NOMO-1 (cell line): ENCODE results near the gene C22orf15.

Source experiments
- DNase-seq, 2 experiments: peaks; one replicate each; lab custom pipeline; 2025; ENCODE audit not compliant: unreplicated experiment in 2 of 2; lab: John Stamatoyannopoulos, UW

C22orf15 gene

DNA sequence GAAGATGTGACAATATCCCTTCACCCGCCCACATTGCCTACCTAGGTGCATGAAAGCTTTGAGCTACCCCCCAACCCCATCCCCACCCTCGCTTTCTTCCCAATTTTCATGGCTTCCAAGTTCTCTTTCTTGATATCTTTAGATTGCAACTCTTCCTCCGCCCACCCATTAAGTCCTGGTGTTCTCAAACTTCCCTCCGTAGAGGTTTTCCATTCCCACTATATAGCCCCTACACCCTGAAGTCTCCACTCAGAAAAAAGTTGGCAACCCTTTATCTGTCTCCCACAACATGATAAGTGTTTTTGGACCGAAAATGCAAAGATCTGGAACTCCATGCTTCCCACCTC is 12.4 kb upstream of the C22orf15 start:
- no peak for DNase-seq

DNA sequence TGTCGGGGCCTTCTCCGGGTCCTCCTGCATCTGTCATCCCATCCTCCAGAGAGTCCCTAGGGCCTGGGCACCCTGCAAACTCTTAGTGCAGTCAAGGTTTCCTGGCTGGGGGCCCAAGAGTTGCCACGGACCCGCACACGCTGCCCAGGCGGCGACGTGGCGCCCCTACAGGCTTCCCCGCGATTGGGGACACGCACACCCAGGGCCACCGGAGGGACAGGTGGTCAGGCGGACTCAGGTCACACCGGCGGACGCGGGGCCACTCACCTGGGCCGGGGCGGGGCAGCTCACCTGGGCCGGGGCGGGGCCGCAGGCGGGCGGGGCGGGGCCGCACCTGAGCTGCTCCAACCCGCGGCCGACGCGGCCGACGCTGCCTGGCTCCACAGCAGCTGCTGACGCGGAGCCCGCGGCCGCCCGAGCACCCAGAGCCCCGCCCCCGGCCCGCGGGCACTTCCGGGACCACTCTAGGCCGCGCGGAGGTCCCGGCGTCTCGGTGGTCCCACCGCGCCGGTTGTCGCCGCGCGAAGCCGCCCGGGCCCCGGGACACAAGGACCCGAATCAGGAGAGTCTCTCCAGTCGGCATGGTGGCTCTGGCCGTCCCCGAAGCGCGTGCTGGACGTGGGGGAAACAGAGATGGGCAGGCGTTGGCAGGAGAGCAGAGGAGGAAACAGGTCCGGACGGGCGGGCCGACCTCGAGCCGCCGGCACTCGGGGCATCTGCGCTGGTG is 11.9 kb upstream of the C22orf15 start, which contains the start of gene ZNF70:
Gene ZNF70 (minus strand): TSS at position 399 of the 727 bp plus-strand sequence. CDS start 5,972 bp downstream, outside the sequence.
- DNase-seq: peak; percentile 65 to 81

DNA sequence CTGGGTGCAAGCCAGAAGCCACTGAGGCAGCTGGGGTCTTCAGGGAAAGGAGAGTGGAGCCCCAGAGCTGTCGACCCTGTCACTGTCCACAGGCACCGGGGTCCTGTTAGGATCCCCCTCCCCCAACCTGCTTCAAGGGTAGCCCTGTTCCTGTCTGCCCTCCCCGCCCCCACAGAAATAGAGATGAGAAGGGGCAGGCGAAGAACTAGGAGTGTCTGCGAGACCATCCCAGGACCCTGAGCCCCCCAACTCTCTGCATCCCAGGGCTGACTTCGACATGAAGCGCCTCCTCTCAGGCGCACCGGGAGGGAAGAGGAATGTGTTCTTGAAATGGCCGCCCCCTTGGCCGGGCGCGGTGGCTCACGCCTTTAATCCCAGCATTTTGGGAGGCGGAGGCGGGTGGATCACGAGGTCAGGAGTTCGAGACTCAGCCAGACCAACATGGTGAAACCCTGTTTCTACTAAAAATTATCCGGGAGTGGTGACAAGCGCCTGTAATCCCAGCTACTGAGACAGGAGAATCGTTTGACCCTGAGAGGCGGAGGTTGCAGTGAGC is 11.3 kb upstream of the C22orf15 start:
- DNase-seq: no peak

DNA sequence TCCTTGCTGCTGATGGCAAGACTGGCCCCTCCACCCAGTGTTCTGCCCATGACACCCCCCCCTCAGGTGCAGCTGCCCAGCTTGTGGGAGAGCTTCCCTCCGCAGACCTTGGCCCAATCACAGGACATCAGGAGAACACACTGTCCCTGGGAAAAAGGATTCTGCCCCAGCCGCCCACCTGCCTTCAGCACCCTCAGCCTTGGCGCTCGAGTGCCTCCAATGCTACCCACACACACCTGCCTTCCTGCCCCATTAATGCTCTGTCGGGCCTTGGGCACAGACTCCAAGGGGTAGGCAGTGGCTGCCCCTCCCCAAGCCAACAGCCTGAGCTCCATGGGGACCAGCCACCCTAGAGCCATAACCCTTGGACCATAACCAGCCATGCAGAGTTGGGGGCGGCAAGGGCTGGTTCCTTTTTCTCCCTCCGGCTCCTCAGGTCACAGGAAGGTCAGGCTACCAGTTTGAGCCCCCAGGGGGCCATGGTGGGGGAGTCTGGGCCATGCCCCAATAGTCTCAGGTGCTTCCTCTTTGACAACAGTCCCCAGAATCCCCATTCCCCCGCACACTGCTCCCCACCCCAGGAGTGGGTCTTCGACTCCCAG is 10.6 kb upstream of the C22orf15 start:
- no peak for DNase-seq

DNA sequence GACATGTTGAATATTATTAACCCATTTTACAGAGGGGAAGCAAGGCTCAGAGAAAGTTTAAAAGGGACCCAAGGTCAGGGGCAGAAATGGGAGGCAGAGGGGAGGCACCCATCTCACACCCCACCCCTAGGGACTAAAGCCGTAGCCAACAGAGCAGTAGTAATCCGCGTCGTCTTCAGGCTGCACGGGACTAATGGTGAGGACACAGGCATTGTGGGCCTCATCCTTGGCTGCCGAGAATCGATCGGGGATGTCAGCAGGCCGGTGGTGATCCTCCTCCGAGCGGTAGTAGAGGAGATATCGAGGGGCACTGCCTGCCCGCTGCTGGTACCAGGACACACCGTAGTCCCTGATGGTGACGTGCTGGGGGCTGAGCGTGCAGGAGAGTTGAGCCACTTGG is 10.0 kb upstream of the C22orf15 start:
- no peak for DNase-seq

DNA sequence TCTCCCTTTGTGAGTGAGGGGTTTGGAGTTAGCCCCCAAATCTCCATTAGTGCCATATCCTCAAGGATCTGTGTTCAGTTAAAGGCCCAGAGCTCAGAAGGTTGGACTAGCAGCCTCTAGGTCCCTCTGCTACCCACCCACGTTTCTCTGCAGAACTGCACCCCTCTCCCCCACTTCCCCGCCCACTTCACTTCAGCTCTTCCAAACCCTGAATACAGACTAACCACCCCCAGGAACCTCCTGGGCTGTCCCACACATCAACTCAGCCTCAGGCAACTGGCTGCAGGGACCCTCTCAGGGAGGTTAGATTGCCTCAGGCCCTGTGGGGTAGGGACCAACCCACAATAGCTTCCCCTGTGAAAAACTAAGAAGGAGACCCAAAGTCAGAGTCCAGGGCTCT is 9.4 kb upstream of the C22orf15 start:
- DNase-seq: no peak

DNA sequence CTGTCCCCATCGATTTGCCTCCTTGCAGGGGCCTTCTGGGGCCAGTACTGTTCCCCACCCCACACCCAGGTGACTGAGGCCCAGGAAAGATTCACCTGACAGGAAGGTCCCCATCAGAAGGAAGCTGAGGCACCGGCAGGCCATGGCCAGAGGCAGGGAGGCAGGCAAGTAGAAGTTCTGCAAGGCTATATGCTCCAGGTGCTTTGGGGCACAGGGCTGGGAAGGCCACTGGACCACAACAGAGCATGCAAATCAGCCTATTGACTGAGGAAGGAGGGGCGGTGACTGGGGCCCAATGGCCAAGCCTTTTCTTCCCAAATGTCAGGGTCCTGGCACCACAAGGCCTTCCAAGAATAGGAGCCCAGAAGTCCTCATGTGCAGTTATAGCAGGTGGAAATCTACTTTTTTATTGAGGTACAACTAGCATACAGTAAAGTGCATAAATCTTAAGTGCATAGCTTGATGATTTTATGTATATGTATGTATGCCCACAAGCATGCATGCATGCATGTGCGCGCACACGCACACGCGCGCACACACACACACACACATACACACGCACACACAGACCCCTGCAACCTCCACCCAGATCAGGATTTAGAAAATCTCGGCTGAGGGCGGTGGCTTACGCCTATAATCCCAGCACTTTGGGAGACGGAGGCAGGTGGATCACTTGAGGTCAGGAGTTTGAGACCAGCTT is 8.4 kb upstream of the C22orf15 start, which contains the start of gene VPREB3:
Gene VPREB3 (minus strand): TSS at position 206 of the 700 bp plus-strand sequence. CDS start 62 bp downstream, at position 144.
- DNase-seq: no peak

DNA sequence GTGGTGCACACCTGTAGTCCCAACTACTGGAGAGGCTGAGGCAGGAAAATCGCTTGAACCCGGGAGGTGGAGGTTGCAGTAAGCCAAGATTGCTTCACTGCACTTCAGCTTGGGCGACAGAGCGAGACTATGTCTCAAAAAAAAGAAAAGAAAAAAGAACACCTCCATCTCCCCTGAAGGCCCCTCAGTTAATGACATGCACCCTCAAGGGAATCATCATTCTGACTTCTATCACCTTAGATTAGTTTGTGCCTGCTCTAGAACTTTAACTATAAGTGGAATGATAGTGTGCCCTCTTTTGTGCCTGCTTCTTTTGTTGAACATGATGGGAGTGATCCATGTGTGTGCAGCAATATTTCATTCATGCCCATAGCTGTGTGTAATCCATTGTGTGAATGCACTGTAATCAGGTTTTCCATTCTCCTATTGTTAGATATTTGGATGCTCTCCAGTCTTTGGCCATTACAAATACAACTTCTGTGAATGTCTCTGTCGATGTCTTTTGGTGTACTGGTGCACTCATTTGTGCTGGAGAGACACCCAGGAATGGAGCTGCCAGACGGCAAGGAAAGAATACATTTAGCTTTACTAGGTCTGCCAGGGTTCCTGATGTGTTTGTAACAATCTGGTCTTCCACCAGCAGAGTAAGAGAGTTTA is 7.7 kb upstream of the C22orf15 start:
- DNase-seq: no peak

DNA sequence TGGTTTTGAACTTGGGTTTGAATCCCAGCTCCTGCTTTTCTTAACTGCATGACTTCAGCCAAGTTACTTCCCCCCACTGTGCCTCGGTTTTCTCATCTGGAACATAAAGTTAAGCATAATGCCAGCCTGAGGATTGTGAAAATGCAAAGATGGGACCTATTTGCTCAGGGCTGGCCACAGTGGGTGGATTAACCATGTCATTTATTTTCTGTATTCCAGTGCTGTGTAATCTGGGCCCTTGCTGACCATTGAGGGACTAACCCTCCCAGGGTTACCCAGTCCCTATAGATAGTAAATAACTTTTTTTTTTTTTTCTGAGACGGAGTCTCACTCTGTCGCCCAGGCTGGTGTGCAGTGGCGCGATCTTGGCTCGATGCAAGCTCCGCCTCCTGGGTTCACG is 7.1 kb upstream of the C22orf15 start:
- no peak for DNase-seq

DNA sequence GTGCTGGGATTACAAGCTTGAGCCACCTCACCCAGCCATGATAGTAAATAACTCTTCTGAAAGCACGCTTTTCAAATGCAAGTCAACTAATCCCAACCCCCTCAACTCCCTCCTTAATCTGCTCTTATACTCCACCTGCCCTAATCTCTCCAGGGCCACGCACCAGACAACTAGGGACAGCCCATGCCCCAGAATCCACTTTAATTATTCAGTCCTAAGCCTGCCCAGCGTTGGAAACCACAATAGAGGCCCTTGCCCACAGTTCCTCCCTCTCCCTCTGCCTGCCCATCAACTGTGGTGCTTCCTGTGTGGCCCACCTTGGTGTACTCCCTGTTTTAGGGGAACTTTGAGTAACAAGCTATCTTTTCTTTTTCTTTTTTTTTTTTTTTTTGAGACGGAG is 5.9 kb upstream of the C22orf15 start:
- DNase-seq: peak in 1 of 2 experiments; percentile 19

DNA sequence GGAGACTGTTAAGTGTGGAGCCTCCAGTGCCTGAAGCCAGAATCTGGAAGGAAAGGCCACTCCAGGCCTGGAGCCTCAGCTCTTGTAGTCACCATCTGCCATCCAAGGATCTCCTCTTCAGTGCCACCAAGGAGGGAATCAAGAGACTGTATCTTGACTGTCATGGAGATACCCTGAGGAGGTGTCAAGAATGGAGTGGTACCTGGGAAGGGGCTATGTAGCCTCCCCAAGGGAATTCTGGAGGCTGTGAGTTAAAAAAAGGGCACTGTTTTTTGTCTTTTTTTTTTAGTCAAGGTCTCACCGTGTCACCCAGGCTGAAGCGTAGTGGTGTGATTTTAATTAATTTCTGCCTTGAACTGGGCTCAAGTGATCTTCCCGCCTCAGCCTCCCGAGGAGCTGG is 3.2 kb upstream of the C22orf15 start:
- no peak for DNase-seq

DNA sequence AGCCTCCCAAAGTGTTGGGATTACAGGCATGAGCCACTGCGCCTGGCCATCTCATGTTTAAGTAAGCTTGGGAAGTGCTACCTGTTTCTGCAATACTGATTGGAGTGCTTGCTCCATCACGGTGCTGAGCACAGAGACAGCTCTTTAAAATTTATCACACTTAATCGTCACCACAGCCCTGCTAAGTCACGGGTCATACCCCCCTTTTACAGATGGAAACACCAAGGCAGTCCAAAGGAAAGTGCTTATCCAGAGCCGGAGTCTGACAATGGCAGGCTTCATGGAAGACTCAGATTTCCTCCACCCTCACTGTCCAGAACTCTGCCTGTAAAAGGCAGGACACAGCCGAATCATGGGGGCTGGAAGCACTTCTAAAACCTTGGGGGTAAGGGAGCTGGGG is 2.7 kb upstream of the C22orf15 start:
- no peak for DNase-seq

DNA sequence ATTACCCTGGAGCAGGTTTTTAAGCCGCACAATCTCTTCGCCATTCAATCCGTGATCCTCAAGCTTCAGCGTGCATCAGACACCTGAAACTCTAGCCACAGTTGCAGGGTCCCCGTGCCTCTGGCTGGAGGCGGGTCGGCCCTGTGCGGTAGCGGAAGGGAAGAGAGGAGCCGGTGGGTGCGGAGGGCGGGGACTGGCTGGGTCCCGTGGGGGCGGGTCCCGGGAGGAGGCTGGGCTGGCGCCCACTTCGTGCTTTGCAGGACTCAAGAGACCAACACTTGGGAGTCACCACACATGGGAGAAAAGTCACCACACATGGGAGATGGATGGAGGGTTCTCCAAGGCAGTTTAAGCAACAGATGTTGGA is 772 bp downstream of the C22orf15 start:
- no peak for DNase-seq

DNA sequence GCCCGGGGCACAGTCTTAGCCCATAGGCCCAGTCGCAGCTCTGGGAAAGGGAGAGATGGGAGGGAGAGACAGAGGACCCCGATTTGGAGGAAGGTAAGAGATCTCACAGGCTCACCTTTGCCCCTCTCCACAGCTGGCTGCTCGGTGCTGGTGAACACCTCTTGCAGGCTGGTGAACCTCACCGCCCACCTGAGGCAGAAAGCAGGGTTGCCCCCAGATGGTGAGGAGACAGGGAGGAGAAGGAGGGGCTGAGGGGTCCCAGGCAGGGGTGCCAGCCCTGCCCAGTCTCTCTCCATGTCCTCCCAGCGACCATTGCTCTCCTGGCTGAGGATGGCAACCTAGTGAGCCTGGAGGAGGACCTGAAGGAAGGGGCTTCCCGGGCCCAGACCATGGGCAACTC is 1.2 kb downstream of the C22orf15 start:
- no peak for DNase-seq

DNA sequence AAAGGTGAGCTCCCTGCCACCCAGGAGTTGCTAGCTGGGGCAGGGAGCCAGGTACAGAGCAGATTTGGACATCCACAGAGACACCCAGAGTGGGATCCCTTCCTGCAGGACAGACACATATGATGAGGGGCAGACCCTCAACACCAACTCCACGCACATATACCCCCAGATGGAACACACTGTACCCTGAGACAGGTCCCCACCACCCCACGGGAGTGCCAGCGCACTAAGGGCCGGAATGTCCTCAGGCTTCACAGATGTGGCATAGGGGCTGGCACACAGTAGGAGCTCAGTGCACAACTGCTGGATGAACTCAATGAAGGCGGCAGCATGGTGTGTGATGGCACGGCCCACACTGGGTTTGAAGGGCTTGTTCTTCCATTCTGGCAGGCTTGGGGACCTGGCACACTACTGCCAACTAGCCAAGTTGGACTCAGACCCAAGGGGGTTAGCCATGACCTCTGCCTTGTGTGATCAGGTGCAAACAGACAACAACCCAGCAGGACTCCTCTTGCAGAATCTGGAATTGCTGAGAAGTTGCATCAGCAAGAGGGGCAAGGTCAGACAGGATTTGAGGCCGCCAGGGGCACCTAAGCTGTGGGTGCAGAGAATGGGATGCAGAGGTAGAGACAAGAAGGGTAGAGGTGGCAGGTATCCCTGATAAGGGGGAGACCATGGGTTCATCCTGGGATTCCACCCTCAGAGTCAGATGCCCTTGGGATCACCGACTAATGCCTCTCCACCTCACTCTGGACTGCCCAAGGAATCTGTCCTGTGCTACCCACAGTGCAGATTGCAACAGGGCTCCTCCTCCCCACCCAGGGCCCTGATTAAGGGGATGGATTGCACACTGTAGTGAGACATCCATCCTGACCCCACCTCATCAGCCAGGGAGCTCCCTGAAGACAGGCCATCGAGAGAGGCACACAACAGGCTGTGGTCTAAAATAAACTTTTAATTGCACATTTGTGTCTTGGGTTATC is 2.4 kb downstream of the C22orf15 start:
- DNase-seq: no peak

DNA sequence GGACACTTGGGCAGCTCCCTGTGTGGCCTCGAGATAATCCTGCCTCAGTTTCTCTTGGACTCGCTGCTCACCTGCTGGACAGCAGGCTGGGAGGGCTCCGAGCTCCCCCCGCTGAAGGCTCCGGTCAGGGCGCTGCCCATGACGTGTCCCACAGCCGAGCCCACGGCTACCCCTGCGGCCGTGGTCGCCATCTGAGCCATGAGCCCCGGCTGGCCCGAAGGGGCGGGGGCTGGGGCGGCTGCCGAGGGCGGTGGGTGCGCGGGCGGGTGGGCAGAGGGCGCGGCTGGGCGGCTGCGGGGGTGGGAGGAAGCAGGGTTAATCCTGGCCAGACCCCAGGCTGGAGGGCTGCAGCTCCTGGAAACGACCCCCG is 4.5 kb downstream of the C22orf15 start:
- no peak for DNase-seq

DNA sequence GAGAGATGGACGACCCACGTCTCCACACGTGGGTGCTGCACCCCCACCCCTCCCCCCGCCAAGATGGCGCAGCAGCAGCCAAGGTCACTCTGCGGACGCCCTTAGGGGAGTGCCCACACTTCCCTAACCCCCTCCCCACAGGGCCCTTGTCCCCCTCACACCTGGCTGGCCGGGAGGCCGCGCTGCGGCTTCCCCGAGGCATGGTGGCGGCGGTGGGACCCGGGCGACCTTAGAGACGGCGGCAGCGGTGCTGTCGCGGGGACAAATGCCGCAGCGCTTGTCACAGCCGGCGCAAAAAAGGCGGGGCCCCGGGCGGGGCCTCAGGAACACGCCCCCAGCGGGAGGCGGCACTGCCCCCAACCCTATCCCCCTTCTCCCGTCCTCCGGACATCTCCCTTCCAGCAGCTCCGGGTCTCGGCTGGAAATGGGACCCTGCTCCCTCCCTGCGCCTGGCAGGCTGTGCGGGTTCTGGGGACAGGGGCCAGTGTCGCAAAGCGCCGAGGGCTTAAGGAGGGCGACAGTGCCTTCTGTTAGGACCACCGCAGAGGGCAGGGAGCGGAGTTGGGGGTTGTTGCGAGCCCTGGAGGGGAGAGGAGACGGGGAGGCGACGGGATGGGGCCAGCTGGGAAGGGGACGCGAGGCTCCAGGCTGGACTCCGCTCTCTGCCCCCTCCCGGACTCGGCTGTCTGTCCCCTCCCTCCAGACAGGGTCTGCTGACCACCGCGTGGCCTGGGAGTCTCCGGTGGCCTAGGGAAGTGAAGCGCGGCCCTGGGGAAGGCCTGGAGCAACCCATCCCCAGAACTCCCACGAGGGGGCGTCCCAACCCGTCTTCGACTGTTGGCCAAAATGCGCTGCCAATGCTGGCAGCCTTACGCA is 5.1 kb downstream of the C22orf15 start, which contains the start of gene CHCHD10:
Gene CHCHD10 (minus strand): TSS at position 300 of the 876 bp plus-strand sequence. CDS start 98 bp downstream, at position 202.
- peak; percentile 82 to 84 for DNase-seq

DNA sequence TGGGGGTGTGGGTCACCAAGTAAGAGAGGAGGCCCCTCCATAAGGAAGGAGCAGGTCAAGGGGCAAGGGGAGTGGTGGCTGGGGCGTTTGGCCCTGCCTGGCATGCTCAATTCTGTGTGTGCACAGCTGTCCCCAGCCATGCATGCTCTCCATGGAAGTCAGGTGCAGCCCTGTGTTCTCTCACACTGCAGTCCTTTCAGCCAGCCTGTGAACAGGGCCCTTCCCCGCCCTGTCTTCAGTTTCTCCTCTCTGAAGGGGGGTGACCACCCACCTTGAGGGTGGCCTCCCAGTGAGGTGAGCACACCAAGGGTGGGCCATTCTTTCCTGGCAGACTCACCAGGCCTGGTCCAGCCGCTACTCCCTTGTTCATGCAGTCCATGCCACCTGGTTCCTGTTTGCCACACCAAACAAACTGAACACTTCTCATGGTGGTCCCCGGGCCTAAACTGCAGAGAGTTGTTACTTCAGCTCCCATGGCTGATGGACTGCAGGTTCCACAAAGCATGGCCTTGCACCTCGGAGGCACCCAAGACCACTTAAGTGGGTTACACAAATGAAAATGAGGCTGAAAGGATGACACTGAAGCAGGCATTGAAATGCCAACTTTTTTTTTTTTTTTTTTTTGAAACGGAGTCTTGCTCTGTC is 6.7 kb downstream of the C22orf15 start:
- no peak for DNase-seq

DNA sequence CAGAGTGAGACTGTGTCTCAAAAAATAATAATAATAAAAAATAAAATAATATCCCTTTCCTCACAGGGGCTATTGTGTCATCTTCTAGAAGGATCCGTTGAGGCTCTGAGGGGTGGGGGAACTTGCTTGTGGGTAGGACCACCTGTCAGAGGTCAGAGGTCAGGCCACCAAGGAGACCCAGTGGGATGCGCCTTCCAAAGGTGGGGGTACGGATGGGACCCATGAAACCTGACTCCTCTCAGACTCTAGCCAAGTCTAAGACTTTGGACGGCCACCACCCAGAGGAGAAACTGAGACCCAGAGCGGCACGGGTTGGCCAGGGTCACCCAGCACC is 9.5 kb downstream of the C22orf15 start:
- no peak for DNase-seq
